ENCODE results near the gene C1QTNF9B.
"Not testable (repeated sequence)": the region's sequence is repeated elsewhere in the genome, so short reads cannot be mapped to it uniquely, and the experiment has no call there.

C1QTNF9B gene

DNA sequence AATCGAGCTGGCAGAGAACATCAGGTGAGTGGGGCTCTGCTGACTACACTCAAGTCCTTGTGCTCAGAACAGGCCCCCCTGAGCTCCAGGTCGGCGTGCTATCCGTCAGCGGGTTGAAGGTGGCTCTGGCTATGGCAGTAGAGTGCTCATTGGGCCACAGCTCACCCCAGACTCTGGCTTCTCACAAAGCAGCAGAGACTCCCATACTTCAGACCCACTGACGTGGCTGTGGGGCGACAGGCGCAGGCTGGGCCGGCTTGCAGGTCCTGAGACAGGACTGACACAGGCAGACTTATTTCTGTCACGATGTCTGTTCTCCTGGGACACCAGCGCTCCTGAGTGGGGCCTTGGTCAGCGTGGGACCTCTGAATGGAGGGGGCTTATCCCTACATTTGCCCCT lies 2.6 kb downstream of the C1QTNF9B start:
- not testable (repeated sequence) for H3K27ac ChIP-seq (ENCODE audit: low read depth, low read length); H2AFZ ChIP-seq (ENCODE audit: low read length, unreplicated experiment); H3K36me3 ChIP-seq (ENCODE audit: insufficient read depth, low read length); H3K4me3 ChIP-seq (ENCODE audit: low read depth, low read length); H3K27me3 ChIP-seq (ENCODE audit: insufficient read depth, low read length); H3K79me2 ChIP-seq (ENCODE audit: control insufficient read depth, insufficient read depth, low read length, unreplicated experiment); H3K4me1 ChIP-seq (ENCODE audit: control insufficient read depth, insufficient read depth, low read length, unreplicated experiment)

DNA sequence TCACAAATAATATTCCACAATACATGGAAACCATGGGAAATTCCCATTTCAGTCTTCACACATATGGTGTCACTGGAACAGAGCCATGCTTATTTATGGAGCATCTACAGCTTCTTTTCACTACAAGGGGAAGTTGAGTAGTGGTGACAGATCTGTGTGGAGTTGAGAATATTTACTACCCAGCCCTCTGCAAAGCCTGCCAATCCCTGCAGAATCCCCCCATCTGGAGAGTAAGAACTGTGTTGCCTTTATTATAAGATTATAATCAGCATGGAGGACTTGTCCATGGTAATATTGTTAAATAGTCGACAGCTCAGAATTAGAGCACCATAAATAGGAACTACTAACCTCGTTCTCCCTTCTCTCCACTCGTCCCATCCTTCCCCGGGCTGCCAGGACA lies 3.5 kb downstream of the C1QTNF9B start:
- H3K27me3 ChIP-seq (ENCODE audit: insufficient read depth, low read length); H2AFZ ChIP-seq (ENCODE audit: low read length, unreplicated experiment); H3K4me1 ChIP-seq (ENCODE audit: control insufficient read depth, insufficient read depth, low read length, unreplicated experiment); H3K36me3 ChIP-seq (ENCODE audit: insufficient read depth, low read length); H3K27ac ChIP-seq (ENCODE audit: low read depth, low read length); H3K4me3 ChIP-seq (ENCODE audit: low read depth, low read length); H3K79me2 ChIP-seq (ENCODE audit: control insufficient read depth, insufficient read depth, low read length, unreplicated experiment): not testable (repeated sequence)

DNA sequence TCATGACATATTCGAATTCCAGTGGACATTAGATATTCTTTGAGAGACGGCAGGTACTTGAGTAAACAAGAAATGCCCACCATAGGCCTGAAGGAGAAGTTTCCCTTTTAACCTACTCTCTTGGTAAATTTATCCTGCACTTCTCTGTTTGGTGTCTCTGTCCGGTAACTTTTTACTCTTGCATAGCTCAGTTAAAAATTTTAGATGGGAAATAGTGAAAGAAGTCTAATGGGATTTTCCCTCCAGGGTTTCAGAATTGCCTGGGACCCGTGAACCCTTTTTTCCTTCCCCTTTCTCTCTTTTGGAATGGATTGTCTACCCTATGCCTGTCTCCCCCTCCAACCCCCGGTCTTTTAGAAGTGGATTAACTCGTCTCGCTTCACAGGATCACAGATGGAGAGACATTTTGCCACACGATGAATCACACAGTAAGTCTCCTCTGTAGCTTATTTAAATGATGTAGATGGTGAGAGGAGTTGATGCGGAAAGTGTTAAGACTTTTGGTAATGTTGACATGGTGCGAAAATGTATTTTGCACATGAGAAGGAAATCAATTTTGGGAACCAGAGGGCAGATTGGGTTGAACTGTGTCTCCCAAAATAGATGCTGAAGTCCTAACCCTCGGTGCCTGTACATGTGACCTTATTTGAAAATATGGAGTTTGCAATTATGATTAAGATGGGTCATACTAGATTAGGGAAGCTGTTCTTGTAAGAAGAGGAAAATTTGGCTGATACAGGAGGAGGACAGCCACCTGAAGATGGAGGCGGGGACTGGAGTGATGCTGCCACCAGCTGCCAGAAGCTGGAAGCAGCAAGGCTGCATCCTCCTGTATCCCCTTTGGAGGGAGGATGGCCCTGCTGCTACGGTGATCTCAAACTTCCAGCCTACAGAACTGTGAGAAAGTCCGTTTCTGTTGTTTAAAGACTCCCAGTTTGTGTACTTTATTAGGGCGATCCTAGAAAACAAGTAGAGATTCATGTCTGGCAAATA lies 7.4 kb downstream of the C1QTNF9B start:
- H3K27ac ChIP-seq (ENCODE audit: low read depth, low read length) = no peak overlapping the region
- H3K79me2 ChIP-seq (ENCODE audit: control insufficient read depth, insufficient read depth, low read length, unreplicated experiment) = peaks cover 5% of the 10 kb centered on the region
- H3K4me1 ChIP-seq (ENCODE audit: control insufficient read depth, insufficient read depth, low read length, unreplicated experiment) = peaks cover 9% of the 10 kb centered on the region
- 0 out of 2 replicates have a peak, but pooled peaks cover under 1% of the 10 kb centered on the region for H3K36me3 ChIP-seq (ENCODE audit: insufficient read depth, low read length)
- peak overlapping the region; percentile 79 for H2AFZ ChIP-seq (ENCODE audit: low read length, unreplicated experiment)
- H3K27me3 ChIP-seq (ENCODE audit: insufficient read depth, low read length) = no peaks in the 10 kb centered on the region
- peak overlapping the region; percentile 85 for H3K4me3 ChIP-seq (ENCODE audit: low read depth, low read length)

DNA sequence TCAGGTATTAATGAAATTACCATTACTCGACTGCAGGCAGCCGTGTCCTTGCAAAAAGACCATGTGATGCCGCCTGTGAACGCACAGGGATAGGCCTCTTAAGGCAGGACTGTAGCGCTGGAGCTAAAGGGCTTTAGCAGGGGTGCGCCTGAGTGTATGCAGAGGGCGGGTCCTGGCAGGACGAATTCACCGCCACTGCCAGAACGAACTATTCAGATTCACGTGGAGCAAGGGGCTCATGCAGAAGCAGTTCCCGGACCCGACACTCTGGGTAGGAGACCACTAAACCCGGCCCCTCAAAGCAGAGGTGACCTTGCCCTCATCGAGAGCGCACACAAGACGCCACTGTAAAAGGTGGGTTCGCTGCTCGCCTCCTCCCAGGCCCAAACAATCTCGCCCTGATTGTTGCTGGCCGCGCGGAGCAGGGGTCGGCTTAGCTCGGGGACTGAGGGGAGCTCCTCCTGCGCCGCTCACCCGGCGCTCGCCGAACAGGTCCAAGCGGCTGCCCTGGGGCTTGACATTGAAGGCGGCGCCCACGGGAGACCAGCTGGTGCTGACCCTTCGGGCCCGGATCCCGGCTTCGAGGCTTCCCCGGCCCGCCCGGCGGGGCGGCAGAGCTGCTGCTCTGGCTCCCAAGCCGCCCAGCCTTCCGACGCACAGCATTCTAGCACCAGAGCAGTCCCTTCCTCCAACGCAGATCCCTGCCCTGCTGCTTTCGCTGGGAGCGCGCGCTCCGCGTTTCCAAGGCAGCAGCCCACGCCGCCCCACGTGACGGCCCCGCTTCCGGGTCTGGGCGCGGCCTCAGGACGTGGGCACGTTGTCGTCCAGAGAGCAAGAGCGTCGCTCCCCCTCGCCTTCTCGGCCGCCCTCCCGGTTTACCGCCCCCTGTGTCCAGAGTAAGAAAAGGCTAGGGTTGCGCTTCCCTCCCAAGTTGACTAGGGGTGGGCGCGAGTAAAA lies 8.4 kb downstream of the C1QTNF9B start, which contains the start of gene MIPEP:
MIPEP (minus strand) TSS at position 743 of the 957 bp plus-strand sequence; CDS start at position 663, 80 bp downstream.
- H3K27ac ChIP-seq (ENCODE audit: low read depth, low read length) = peak within 1 kb of the TSS; percentile 51
- H3K36me3 ChIP-seq (ENCODE audit: insufficient read depth, low read length) = 0 out of 2 replicates have a peak, but pooled peaks cover 4% of the 10 kb centered on the region
- H3K4me1 ChIP-seq (ENCODE audit: control insufficient read depth, insufficient read depth, low read length, unreplicated experiment) = peaks cover 9% of the 10 kb centered on the region
- peak within 1 kb of the TSS; percentile 85 for H3K4me3 ChIP-seq (ENCODE audit: low read depth, low read length)
- peak within 1 kb of the TSS; percentile 79 for H2AFZ ChIP-seq (ENCODE audit: low read length, unreplicated experiment)
- H3K27me3 ChIP-seq (ENCODE audit: insufficient read depth, low read length) = no peaks in the 10 kb centered on the region
- H3K79me2 ChIP-seq (ENCODE audit: control insufficient read depth, insufficient read depth, low read length, unreplicated experiment) = peaks cover 5% of the 10 kb centered on the region

DNA sequence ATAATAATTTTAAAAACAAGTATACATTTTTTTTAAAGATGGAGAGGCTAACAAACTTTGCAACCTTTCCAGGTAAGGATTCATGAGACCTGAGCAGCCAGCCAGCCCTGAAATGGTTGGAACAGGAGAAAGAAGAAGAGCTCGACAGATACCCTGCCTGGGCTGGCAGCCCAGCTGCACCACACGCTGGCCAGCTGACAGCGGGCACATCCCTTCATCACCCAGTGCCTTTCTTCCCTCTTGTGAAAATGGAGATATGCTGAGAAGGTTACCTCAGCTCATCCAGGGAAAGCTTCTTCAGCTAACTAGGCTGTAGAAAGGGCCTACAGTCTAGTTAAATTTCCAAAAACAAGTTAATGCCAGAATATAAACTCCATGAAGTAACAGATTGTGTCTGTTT lies 12.9 kb downstream of the C1QTNF9B start:
- not testable (repeated sequence) for H3K4me1 ChIP-seq (ENCODE audit: control insufficient read depth, insufficient read depth, low read length, unreplicated experiment); H3K27me3 ChIP-seq (ENCODE audit: insufficient read depth, low read length)

DNA sequence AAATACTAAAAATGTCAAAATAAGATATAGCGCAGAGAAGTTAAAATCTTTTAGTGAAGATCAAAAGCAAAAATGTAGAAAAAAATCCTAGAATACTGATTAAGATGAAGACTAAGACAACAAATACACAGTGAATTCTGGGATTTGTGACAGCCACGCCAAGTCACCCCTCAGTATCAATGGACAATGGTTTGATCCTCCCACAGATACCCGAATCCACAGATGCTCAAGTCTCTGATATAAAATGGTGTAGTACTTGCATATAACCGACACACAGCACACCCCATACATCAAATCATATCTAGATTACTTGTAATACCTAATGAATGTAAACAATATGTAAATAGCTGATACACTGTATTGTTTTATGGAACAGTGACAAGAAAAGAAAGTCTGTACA lies 14.0 kb downstream of the C1QTNF9B start:
- H3K36me3 ChIP-seq (ENCODE audit: insufficient read depth, low read length) = peaks cover 4% of the 10 kb centered on the region; the same call in 1 of the 2 replicates
- H3K27me3 ChIP-seq (ENCODE audit: insufficient read depth, low read length) = no peaks in the 10 kb centered on the region
- peaks cover 5% of the 10 kb centered on the region for H3K4me1 ChIP-seq (ENCODE audit: control insufficient read depth, insufficient read depth, low read length, unreplicated experiment)
- peaks cover 5% of the 10 kb centered on the region for H3K79me2 ChIP-seq (ENCODE audit: control insufficient read depth, insufficient read depth, low read length, unreplicated experiment)
- no peak overlapping the region for H2AFZ ChIP-seq (ENCODE audit: low read length, unreplicated experiment)
- no peak overlapping the region for H3K27ac ChIP-seq (ENCODE audit: low read depth, low read length)
- H3K4me3 ChIP-seq (ENCODE audit: low read depth, low read length) = no peak overlapping the region

More for the DNA sequence above, 12.9 kb downstream of the C1QTNF9B start:
- H3K27ac ChIP-seq (ENCODE audit: low read depth, low read length); H3K36me3 ChIP-seq (ENCODE audit: insufficient read depth, low read length); H3K4me3 ChIP-seq (ENCODE audit: low read depth, low read length); H2AFZ ChIP-seq (ENCODE audit: low read length, unreplicated experiment); H3K79me2 ChIP-seq (ENCODE audit: control insufficient read depth, insufficient read depth, low read length, unreplicated experiment): not testable (repeated sequence)

DNA sequence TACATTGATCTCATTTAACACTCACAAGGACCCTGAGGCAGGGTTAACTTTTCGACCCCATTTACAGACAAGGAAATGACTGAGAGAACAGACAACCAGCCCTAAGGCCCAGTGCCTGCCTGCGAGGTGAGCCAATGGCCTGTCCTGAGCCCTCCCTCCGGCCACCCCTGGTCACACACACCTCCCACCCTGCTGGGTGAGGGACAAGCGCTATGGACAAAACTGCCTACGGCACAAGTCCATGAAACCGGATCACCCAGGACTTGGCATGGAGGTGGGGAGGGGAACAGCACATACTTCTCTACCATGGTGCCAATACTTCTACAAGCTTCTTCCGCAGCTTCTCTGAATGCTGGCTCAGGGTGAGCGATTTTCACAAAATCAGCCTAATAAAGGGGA lies 15.9 kb downstream of the C1QTNF9B start:
- not testable (repeated sequence) for H3K4me1 ChIP-seq (ENCODE audit: control insufficient read depth, insufficient read depth, low read length, unreplicated experiment); H2AFZ ChIP-seq (ENCODE audit: low read length, unreplicated experiment); H3K27ac ChIP-seq (ENCODE audit: low read depth, low read length); H3K27me3 ChIP-seq (ENCODE audit: insufficient read depth, low read length); H3K79me2 ChIP-seq (ENCODE audit: control insufficient read depth, insufficient read depth, low read length, unreplicated experiment); H3K4me3 ChIP-seq (ENCODE audit: low read depth, low read length); H3K36me3 ChIP-seq (ENCODE audit: insufficient read depth, low read length)

DNA sequence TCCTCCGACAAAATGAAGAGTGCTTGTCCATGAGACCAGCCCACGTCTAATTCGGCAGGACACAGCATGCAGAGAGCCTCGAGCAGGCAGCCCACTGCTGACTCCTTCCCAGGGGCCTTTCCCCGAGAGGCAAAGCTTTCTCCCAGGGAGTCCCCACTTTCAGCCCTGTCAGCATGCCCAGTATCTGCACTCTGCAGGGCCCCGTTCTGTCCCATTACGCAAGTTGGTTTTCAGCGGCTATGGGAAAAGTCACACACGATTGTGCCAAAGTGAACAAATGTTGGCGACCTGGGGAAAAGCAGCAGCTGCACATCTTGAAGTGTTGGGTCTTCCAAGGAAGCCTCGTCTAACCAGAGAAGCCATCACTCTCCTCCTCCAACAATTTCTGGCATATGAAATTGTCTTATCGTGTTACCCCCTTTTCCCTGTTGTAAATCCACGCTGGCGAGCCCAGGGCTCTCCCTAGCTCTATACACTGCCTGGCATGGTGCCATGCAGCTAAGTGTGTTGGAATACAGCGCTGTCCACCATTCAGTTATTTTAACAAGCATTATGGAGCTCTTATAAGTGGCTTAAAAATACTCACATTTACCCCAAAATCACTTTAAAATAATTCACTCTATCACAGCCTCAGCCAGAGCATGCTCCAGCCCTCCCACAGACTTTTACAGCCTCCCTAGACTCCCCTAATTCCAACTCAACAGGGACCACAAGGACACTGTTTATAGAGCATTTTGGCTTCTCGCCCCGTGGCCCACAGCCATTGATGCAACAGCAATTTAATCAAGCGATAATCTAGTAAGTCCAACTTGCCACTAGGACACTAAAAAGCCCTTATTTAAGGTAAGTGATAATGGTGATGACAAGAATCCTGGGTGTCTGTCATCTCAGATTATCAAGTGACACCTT lies 16.6 kb downstream of the C1QTNF9B start:
- not testable (repeated sequence) for H3K27ac ChIP-seq (ENCODE audit: low read depth, low read length); H3K4me1 ChIP-seq (ENCODE audit: control insufficient read depth, insufficient read depth, low read length, unreplicated experiment); H3K79me2 ChIP-seq (ENCODE audit: control insufficient read depth, insufficient read depth, low read length, unreplicated experiment); H3K36me3 ChIP-seq (ENCODE audit: insufficient read depth, low read length); H2AFZ ChIP-seq (ENCODE audit: low read length, unreplicated experiment); H3K27me3 ChIP-seq (ENCODE audit: insufficient read depth, low read length); H3K4me3 ChIP-seq (ENCODE audit: low read depth, low read length)

DNA sequence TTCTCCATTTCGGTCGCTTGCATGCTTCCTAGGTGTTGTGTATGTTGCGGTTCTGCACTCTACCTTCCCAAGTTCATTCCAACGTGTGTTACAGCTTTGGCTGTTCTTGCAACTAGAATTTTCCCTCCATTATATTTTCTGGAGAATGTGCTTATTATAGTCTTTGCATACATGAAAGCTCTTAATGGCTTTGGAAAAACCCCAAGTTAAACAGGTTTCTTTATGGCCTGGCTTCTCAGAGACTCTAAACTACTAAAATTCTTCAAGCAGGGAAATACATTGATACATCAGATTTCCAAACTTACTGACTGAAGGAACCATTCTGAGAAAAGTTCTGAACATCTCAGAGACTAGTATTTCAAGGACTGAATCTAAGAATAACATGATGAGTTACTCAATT lies 20.0 kb downstream of the C1QTNF9B start:
- Histone ChIP-seq H3K79me2 (ENCODE audit: control insufficient read depth, insufficient read depth, low read length, unreplicated experiment) (no peaks in the 10 kb centered on the region), H3K36me3 (ENCODE audit: insufficient read depth, low read length) (no peaks in the 10 kb centered on the region), H3K4me1 (ENCODE audit: control insufficient read depth, insufficient read depth, low read length, unreplicated experiment) (no peaks in the 10 kb centered on the region), H3K27me3 (ENCODE audit: insufficient read depth, low read length) (no peaks in the 10 kb centered on the region), H2AFZ (ENCODE audit: low read length, unreplicated experiment) (no peak overlapping the region), H3K4me3 (ENCODE audit: low read depth, low read length) (no peak overlapping the region), H3K27ac (ENCODE audit: low read depth, low read length) (no peak overlapping the region)

DNA sequence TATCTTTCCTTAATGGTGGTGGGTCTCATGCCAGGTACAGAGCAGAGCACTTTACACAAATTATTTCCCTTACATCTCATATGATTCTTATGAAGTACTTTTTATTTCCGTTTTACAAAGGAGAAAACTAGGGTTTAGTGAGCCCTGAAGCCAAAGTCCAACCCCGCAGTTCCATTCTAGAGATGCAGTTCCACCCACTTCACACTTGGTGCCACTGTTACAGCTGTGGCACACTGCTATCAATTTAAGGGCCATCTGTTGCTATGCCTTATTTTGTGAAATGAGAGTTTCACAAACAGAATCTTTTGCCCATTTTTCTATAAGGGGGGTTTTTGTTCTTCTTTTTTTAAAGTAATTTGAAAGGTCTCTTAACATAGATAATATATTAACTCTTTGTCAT lies 21.0 kb downstream of the C1QTNF9B start:
- Histone ChIP-seq H3K27me3 (ENCODE audit: insufficient read depth, low read length) (no peaks in the 10 kb centered on the region), H3K27ac (ENCODE audit: low read depth, low read length) (no peak overlapping the region), H3K4me1 (ENCODE audit: control insufficient read depth, insufficient read depth, low read length, unreplicated experiment) (no peaks in the 10 kb centered on the region), H3K4me3 (ENCODE audit: low read depth, low read length) (no peak overlapping the region), H3K36me3 (ENCODE audit: insufficient read depth, low read length) (no peaks in the 10 kb centered on the region), H2AFZ (ENCODE audit: low read length, unreplicated experiment) (no peak overlapping the region), H3K79me2 (ENCODE audit: control insufficient read depth, insufficient read depth, low read length, unreplicated experiment) (no peaks in the 10 kb centered on the region)
